Breast epithelium (tissue), 4 donors: ENCODE results near the gene GID8. TPM values are rescaled to one million over a fixed set of nuclear protein-coding genes. Genes with fewer than 3 reads are reported as not detected.

ENCODE experiments used
- DNase-seq, 2 donors: peaks; one replicate each; pipeline ENCODE4 v3.0.0-alpha.2; 2019; ENCODE audit warnings: low spot score in 2 of 2
- H3K27ac ChIP-seq, 2 donors: fragments of 200-600 bp; sonication (generic) in 1 of 2; one replicate each; pipeline ENCODE4 v1.5.1; 2016 to 2019; ENCODE audit warnings: mild to moderate bottlenecking in 1 of 2
- H3K27me3 ChIP-seq, 2 donors: fragments of 200-600 bp; sonication (generic) in 1 of 2; one replicate each; pipeline versions ENCODE4 v1.5.1 to v1.6.0; 2017 to 2019; ENCODE audit warnings: control low read depth in 1 of 2, mild to moderate bottlenecking in 1 of 2
- H3K36me3 ChIP-seq: fragments of 200-600 bp; one replicate; pipeline ENCODE4 v1.5.1; 2019
- H3K4me1 ChIP-seq, 2 donors: fragments of 200-600 bp; sonication (generic); one replicate each; pipeline ENCODE4 v1.5.1; 2016 to 2019; ENCODE audit warnings: control low read depth in 1 of 2
- H3K4me3 ChIP-seq, 3 donors: fragments of 200-600 bp; sonication (generic); 1 replicate in 2 of 3; 2 replicates in 1 of 3; pipeline ENCODE4 v1.5.1; 2016 to 2019; ENCODE audit warnings: mild to moderate bottlenecking in 3 of 3, moderate library complexity in 2 of 3
- H3K9me3 ChIP-seq, 2 donors: fragments of 200-600 bp; sonication (generic) in 1 of 2; one replicate each; pipeline ENCODE4 v1.5.1; 2016 to 2019; ENCODE audit warnings: control low read depth in 1 of 2
- CTCF ChIP-seq, 3 donors: fragments of 450-650 bp; IDR thresholded peaks; one replicate each; pipeline ENCODE4 v1.5.1; 2016 to 2017; ENCODE audit warnings: antibody characterized with exemption in 3 of 3, mild to moderate bottlenecking in 3 of 3, moderate library complexity in 3 of 3
- POLR2A ChIP-seq: fragments of 450-650 bp; IDR thresholded peaks from one replicate; pipeline ENCODE4 v1.6.1; 2016; ENCODE audit warnings: antibody characterized with exemption, mild to moderate bottlenecking, moderate library complexity
- POLR2AphosphoS5 ChIP-seq, 3 donors: sonication (generic); formaldehyde crosslinking; IDR thresholded peaks; one replicate each; pipeline ENCODE4 v1.6.1; 2017; ENCODE audit warnings: antibody characterized with exemption in 3 of 3
- intact Hi-C: fragments of 100-400 bp; cut with DNase I; formaldehyde crosslinking; loops from one replicate; pipeline ENCODE4 v1.15.1; 2023; ENCODE audit warnings: low total_unique reads
- total RNA-seq, 3 donors: library from RNA; depleted of rRNA; stranded (reverse); fragments of >200 nt; gene quantifications; one replicate each; pipeline ENCODE4 v1.1.0, GENCODE V29; 2016

The GID8 gene
- total RNA-seq, 3 donors from 2014 or later: 30.2 to 36.7 (median 31.8) TPM

- Histone ChIP-seq H3K27me3 (no peaks in the 10 kb centered on the region), H3K9me3 (no peaks in the 10 kb centered on the region), H3K4me1 (peaks cover 13 to 49% of the 10 kb centered on the region in 2 donors), H3K4me3 (peak within 1 kb of the TSS; percentile 95 to 97 (median 96)), H3K27ac (peak within 1 kb of the TSS; percentile 99), H3K36me3 (no peaks in the 10 kb centered on the region)
- intact Hi-C loops: no loop called here
- peak; percentile 85 to 89 for DNase-seq
- TF ChIP-seq POLR2AphosphoS5 (IDR thresholded peaks at IDR 0.05) (peak; percentile 81 to 94 (median 84)), POLR2A (peak; percentile 43), CTCF (IDR thresholded peaks at IDR 0.05) (peak; percentile 20 to 83 (median 80))
Measured at GRCh38 chr20:62926229-62927127, 11.5 kb upstream of the GID8 start, which contains the start of gene DIDO1. Gene DIDO1, minus strand, starts transcription at chr20:62926505.

- TF ChIP-seq POLR2A (no peak), POLR2AphosphoS5 (IDR thresholded peaks at IDR 0.05) (no peak), CTCF (IDR thresholded peaks at IDR 0.05) (no peak)
- H3K4me3 ChIP-seq: peak overlapping the region; percentile 95 to 97 (median 96)
- no peaks in the 10 kb centered on the region for H3K9me3 ChIP-seq
- no peaks in the 10 kb centered on the region for H3K36me3 ChIP-seq
- intact Hi-C loops: no loop called here
- H3K27ac ChIP-seq: peak overlapping the region; percentile 99
- H3K27me3 ChIP-seq: no peaks in the 10 kb centered on the region
- peaks cover 13 to 41% of the 10 kb centered on the region in 2 donors for H3K4me1 ChIP-seq
- DNase-seq: no peak
Measured at GRCh38 chr20:62927128-62927705, 10.7 kb upstream of the GID8 start.

- Histone ChIP-seq H3K36me3 (no peaks in the 10 kb centered on the region), H3K27me3 (no peaks in the 10 kb centered on the region), H3K4me1 (peaks cover 13 to 32% of the 10 kb centered on the region in 2 donors), H3K4me3 (peak overlapping the region; percentile 47 to 68 (median 57)), H3K9me3 (no peaks in the 10 kb centered on the region), H3K27ac (peak overlapping the region; percentile 88 to 99)
- DNase-seq: no peak
- TF ChIP-seq POLR2AphosphoS5 (IDR thresholded peaks at IDR 0.05) (no peak), POLR2A (no peak), CTCF (IDR thresholded peaks at IDR 0.05) (no peak)
- intact Hi-C loops: no loop called here
Measured at GRCh38 chr20:62928246-62928939, 9.6 kb upstream of the GID8 start.

GRCh38 chr20:62929051-62929538 is 8.9 kb upstream of the GID8 start:
- peak; percentile 53 to 67 for DNase-seq
- Histone ChIP-seq H3K27me3 (no peaks in the 10 kb centered on the region), H3K4me1 (peaks cover 8 to 28% of the 10 kb centered on the region in 2 donors), H3K36me3 (no peaks in the 10 kb centered on the region), H3K9me3 (no peaks in the 10 kb centered on the region), H3K4me3 (peak overlapping the region; percentile 47 to 68 (median 57)), H3K27ac (peak overlapping the region; percentile 88 to 99)
- TF ChIP-seq POLR2AphosphoS5 (IDR thresholded peaks at IDR 0.05) (peak in 1 of 3 donors; percentile 36), CTCF (IDR thresholded peaks at IDR 0.05) (no peak), POLR2A (no peak)
- intact Hi-C loops: no loop called here
